OCI-LY1 (cell line): ENCODE measurements around the gene SPDYE2B.
"Not testable (repeated sequence)": the region's sequence is repeated elsewhere in the genome, so short reads cannot be mapped to it uniquely, and the experiment has no call there.

Source experiments
- H2AFZ ChIP-seq: fragments of 200-600 bp; sonication (generic), shearing (Covaris generic); 2 replicates; pipeline ENCODE4 v1.6.0; 2014; ENCODE audit warnings: antibody characterized with exemption, mild to moderate bottlenecking, low read length
- H3F3A ChIP-seq: fragments of 200-600 bp; sonication (generic), shearing (Covaris generic); 2 replicates; pipeline ENCODE4 v1.6.0; 2014; ENCODE audit warnings: mild to moderate bottlenecking, antibody characterized with exemption, low read length, moderate library complexity; ENCODE audit not compliant: insufficient read depth
- H3K27ac ChIP-seq: fragments of 200-600 bp; sonication (generic); 2 replicates; pipeline ENCODE4 v1.5.1; 2014; ENCODE audit warnings: low read length, mixed run types, mild to moderate bottlenecking, low read depth; ENCODE audit not compliant: poor library complexity, severe bottlenecking
- H3K27me3 ChIP-seq: fragments of 200-600 bp; sonication (generic); 2 replicates; pipeline ENCODE4 v1.6.0; 2014; ENCODE audit warnings: antibody characterized with exemption, mild to moderate bottlenecking, low read length, moderate library complexity; ENCODE audit not compliant: insufficient read depth
- H3K36me3 ChIP-seq: fragments of 200-600 bp; sonication (generic); 2 replicates; pipeline ENCODE4 v1.6.1; 2014; ENCODE audit warnings: mild to moderate bottlenecking, antibody characterized with exemption, low read length, moderate library complexity, mixed read lengths; ENCODE audit not compliant: insufficient read depth
- H3K4me1 ChIP-seq: fragments of 200-600 bp; sonication (generic); 2 replicates; pipeline ENCODE4 v1.5.1; 2014; ENCODE audit warnings: mild to moderate bottlenecking, low read length, moderate library complexity; ENCODE audit not compliant: insufficient read depth, severe bottlenecking
- H3K4me2 ChIP-seq: fragments of 200-600 bp; sonication (generic), shearing (Covaris generic); 2 replicates; pipeline ENCODE4 v1.6.1; 2014; ENCODE audit warnings: low read length
- H3K4me3 ChIP-seq: fragments of 200-600 bp; sonication (generic); 2 replicates; pipeline ENCODE4 v1.5.1; 2014; ENCODE audit warnings: low read length, low read depth, mild to moderate bottlenecking, mixed read lengths; ENCODE audit not compliant: poor library complexity, severe bottlenecking
- H3K79me2 ChIP-seq: fragments of 200-600 bp; shearing (Covaris generic); 2 replicates; pipeline ENCODE4 v1.6.1; 2016; ENCODE audit warnings: mixed run types, low read length, mixed read lengths; ENCODE audit not compliant: insufficient read depth
- H3K9ac ChIP-seq: fragments of 200-600 bp; sonication (generic), shearing (Covaris generic); 2 replicates; pipeline ENCODE4 v1.6.1; 2014; ENCODE audit warnings: mild to moderate bottlenecking, low read length, mixed read lengths
- H3K9me2 ChIP-seq: fragments of 200-600 bp; sonication (generic), shearing (Covaris generic); 2 replicates; pipeline ENCODE4 v1.6.1; 2014; ENCODE audit warnings: low read depth, mild to moderate bottlenecking, low read length, mixed read lengths
- H3K9me3 ChIP-seq: fragments of 200-600 bp; shearing (Covaris generic); 2 replicates; pipeline ENCODE4 v1.6.1; 2014; ENCODE audit warnings: low read length, mixed read lengths
- H4K20me1 ChIP-seq: fragments of 200-600 bp; sonication (generic), shearing (Covaris generic); 2 replicates; pipeline ENCODE4 v1.6.0; 2016; ENCODE audit warnings: mild to moderate bottlenecking, low read length; ENCODE audit not compliant: insufficient read depth

Gene SPDYE2B

DNA sequence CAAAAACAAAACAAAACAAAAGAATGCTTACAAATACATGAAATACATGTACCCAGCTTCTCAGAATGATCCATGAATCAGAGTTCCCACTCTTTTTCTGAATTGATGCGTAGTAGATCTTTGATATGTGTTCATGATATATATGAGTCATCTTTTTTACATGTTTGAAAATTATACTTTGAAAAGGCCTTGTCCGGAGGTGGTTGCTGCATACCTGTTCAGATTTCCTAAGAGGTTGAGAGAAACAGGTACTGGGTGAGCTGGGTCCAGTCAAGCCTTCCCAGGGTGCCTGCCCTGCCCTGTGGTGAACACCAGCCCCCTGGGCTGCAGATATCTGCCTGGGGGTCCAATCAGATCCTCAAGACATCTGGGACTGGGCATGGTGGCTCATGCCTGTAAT is 25.4 kb downstream of the SPDYE2B start:
- not testable (repeated sequence) for H2AFZ ChIP-seq, H3K4me3 ChIP-seq, H3K4me1 ChIP-seq, H3K9me3 ChIP-seq, H3F3A ChIP-seq, H3K9me2 ChIP-seq, H4K20me1 ChIP-seq, H3K27ac ChIP-seq, H3K4me2 ChIP-seq, H3K79me2 ChIP-seq, H3K27me3 ChIP-seq, H3K36me3 ChIP-seq, H3K9ac ChIP-seq

DNA sequence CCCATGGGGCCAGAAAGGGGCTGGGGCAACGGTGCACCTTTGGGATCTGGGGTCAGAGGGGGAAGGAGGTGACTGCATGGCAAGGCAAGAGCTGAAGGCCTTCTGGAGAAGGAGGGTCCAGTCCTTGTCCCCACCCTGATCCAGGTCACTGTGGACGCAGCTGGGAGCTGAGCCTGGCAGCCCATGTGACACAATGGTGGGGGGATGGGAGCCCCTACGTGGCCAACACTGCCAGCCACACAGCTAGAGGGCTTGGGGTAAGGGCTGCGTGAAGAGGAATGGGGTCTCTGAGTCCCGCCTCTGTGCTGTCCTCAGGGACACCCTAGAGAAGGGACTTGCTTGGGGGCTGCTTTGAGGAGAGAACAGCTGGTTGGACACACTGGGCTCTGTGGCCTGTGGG is 30.7 kb downstream of the SPDYE2B start:
- H3K9me2 ChIP-seq, H3K4me2 ChIP-seq, H3K36me3 ChIP-seq, H3K79me2 ChIP-seq, H3K27me3 ChIP-seq, H3K27ac ChIP-seq, H2AFZ ChIP-seq, H3K9me3 ChIP-seq, H3K4me3 ChIP-seq, H3K4me1 ChIP-seq, H3K9ac ChIP-seq, H3F3A ChIP-seq, H4K20me1 ChIP-seq: not testable (repeated sequence)

DNA sequence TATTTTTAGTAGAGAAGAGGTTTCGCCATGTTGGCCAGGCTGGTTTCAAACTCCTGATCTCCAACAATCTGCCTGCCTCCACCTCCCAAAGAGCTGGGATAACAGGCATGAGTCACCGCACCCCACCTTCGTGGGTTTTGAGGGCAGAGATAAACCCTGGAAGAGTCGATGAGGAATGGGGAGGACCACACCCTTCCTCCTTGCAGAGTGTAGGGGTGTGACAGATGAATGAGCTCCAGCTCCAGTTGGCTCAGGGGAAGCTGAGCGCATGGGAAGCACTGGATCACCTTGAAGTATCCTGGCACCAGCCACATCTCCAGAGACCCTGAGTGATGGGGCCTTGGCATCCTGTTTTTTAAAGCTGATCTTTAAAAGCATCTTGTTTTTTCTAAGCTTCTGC is 32.4 kb downstream of the SPDYE2B start:
- H3K36me3 ChIP-seq, H3F3A ChIP-seq, H3K4me1 ChIP-seq, H3K27me3 ChIP-seq, H3K79me2 ChIP-seq, H3K9me3 ChIP-seq, H3K9ac ChIP-seq, H3K4me3 ChIP-seq, H3K9me2 ChIP-seq, H2AFZ ChIP-seq, H3K27ac ChIP-seq, H4K20me1 ChIP-seq, H3K4me2 ChIP-seq: not testable (repeated sequence)

DNA sequence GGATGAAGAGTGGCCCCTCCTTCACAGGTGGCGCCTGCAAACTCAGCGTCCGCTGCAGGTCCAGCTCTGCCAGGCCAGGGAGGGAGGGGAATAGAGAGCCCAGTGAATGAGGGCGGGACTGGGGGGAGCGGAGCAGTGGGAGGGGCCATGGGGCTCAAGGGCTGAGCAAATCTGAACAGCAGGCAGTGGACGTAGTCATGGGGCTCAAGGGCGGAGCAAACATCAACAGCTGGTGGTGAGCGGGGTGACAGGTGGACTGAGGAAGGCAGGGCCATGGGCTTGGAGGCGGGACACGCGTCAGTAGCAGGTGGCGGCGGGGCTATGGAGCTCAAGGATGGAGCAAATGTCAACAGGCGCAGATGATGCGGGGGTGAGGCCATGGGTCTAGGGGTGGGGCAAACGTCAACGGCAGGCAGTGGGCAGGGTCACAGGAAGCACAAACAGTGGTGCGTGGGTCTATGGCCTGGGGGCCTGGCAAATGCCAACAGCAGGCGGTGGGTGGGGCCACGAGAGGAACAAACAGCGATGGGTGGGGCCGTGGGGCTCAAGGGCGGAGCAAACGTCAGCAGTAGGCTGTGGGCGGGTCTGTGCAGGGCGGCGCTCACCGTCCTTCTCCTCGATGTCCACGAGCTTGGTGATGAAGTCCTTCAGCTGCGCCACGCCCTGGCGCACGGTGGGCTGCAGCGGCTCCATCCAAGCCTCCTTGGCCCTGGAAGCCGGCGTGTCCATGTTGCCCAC is 38.3 kb downstream of the SPDYE2B start:
- not testable (repeated sequence) for H3K27me3 ChIP-seq

DNA sequence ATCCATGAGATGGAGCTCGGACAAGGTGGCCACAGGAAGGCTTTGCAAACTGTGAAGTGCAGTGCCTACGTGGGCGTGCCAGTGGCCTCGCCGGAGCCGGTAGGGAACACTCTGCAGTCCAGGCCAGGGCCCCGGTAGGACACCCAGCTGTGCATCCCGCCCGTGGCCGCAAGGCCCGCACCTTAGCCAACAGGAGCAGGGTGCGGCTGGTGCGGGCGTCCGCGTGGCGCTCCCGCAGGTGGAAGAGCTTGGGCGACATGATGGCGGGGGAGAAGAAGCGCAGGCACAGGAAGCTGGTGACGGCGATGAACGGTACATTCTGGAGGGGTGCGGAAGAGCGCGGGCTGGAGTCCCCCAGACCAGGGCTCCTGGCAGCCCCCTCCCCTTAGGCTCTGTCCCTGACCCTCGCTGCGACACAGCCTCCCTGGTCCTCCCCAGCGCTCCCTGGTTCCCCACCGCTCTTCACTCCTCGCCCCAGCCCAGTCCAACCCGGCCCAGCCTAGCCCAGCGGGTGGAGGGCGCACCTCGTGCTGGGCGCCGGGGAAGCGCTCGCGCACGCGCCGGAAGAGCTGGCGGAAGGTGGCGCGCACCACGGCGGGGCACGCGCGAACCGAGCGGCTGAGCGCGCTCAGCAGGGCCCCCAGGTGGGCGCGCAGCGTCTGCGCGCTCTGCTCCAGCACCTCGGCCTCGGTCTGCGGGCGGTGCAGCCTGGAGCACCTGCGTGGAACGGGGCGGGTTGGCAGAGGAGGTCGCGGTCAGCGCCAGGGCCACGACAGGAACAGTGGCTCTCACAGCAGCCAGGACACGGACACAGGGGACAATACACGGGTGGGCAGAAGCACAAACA is 39.5 kb downstream of the SPDYE2B start:
- H3K79me2 ChIP-seq, H3K4me1 ChIP-seq, H3F3A ChIP-seq, H3K9me3 ChIP-seq, H4K20me1 ChIP-seq, H3K27ac ChIP-seq, H3K27me3 ChIP-seq, H3K36me3 ChIP-seq, H2AFZ ChIP-seq, H3K9me2 ChIP-seq: not testable (repeated sequence)
- peak overlapping the region; percentile 44 for H3K4me3 ChIP-seq
- H3K9ac ChIP-seq = peak overlapping the region; percentile 42; the same call in 1 of the 2 replicates
- peak overlapping the region; percentile 51 for H3K4me2 ChIP-seq

More for the DNA sequence above, 38.3 kb downstream of the SPDYE2B start:
- H3K9me2 ChIP-seq, H4K20me1 ChIP-seq, H3K27ac ChIP-seq, H3K4me2 ChIP-seq, H3F3A ChIP-seq, H3K9ac ChIP-seq, H3K9me3 ChIP-seq, H3K36me3 ChIP-seq, H3K4me1 ChIP-seq, H3K4me3 ChIP-seq, H3K79me2 ChIP-seq, H2AFZ ChIP-seq: not testable (repeated sequence)

DNA sequence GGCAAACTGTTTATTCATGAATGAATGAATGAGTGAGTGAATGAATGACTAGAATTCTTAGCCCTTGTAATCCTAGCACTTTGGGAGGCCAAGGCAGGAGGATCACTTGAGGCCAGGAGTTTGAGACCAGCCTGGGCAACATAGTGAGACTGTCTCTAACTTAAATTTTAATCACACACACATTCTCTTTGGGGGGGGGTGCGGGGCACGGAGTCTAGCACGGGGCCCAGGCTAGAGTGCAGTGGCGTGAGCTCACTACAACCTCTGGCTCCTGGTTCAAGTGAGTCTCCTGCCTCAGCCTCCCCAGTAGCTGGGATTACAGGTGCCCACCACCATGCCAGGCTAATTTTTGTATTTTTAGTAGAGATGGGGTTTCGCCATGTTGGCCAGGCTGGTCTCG is 40.5 kb downstream of the SPDYE2B start:
- not testable (repeated sequence) for H3K79me2 ChIP-seq, H3K4me1 ChIP-seq, H3K9ac ChIP-seq, H3K4me2 ChIP-seq, H3K27me3 ChIP-seq, H3K27ac ChIP-seq, H3K9me3 ChIP-seq, H3K4me3 ChIP-seq, H3K36me3 ChIP-seq, H2AFZ ChIP-seq, H4K20me1 ChIP-seq, H3F3A ChIP-seq, H3K9me2 ChIP-seq

DNA sequence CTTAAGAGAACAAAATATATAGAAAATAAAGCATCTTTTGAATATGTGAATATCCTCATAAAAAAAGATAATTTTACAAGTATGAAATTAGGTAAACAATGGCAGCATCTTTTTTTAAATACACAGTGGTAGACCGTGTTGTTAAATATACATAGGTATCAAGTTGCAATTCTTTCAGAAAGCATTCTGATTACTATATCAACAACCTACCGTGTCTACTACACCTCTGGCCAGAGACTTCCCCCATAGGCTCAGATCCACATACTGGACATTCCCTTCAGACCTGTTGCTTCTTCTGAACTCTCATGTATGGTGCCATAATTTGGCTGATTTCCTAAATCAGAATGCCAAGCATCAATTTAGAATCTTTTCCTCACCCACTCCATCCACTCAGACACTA is 43.9 kb downstream of the SPDYE2B start:
- not testable (repeated sequence) for H3K9me3 ChIP-seq, H3K79me2 ChIP-seq, H3K36me3 ChIP-seq, H3K9me2 ChIP-seq, H3K9ac ChIP-seq, H3K27me3 ChIP-seq, H3K4me2 ChIP-seq, H3K4me1 ChIP-seq, H2AFZ ChIP-seq, H3K27ac ChIP-seq, H4K20me1 ChIP-seq, H3F3A ChIP-seq, H3K4me3 ChIP-seq
